Adipocyte (in vitro differentiated cells): ENCODE data around the gene IGF1R.
A peak's percentile ranks its signal among the peaks of the same experiment; 100 is the strongest.

Experiments used
- DNase-seq: peaks from one replicate; pipeline ENCODE4 v3.0.0-alpha.2; 2015; ENCODE audit warnings: low read depth
- H3K27me3 ChIP-seq: replicated peaks from 2 replicates; pipeline ENCODE4 v1.7.0; 2013; ENCODE audit warnings: mild to moderate bottlenecking, low read length, moderate library complexity; ENCODE audit not compliant: control insufficient read depth, insufficient read depth
- H3K36me3 ChIP-seq: 2 replicates; pipeline ENCODE4 v1.7.0; 2013; ENCODE audit warnings: low read length, mild to moderate bottlenecking, moderate library complexity; ENCODE audit not compliant: control insufficient read depth, insufficient read depth, severe bottlenecking
- H3K4me1 ChIP-seq: 2 replicates; pipeline ENCODE4 v1.7.0; 2013; ENCODE audit warnings: mild to moderate bottlenecking, low read length, moderate library complexity; ENCODE audit not compliant: control insufficient read depth, insufficient read depth
- H3K4me3 ChIP-seq: 2 replicates; pipeline ENCODE4 v1.7.0; 2013; ENCODE audit warnings: mild to moderate bottlenecking, low read length, moderate library complexity
- H3K9ac ChIP-seq: 2 replicates; pipeline ENCODE4 v1.7.0; 2013; ENCODE audit warnings: mild to moderate bottlenecking, low read length, moderate library complexity
- H3K9me3 ChIP-seq: 2 replicates; pipeline ENCODE4 v1.7.0; 2013; ENCODE audit warnings: mild to moderate bottlenecking, low read length, moderate library complexity; ENCODE audit not compliant: control insufficient read depth

IGF1R gene

DNA sequence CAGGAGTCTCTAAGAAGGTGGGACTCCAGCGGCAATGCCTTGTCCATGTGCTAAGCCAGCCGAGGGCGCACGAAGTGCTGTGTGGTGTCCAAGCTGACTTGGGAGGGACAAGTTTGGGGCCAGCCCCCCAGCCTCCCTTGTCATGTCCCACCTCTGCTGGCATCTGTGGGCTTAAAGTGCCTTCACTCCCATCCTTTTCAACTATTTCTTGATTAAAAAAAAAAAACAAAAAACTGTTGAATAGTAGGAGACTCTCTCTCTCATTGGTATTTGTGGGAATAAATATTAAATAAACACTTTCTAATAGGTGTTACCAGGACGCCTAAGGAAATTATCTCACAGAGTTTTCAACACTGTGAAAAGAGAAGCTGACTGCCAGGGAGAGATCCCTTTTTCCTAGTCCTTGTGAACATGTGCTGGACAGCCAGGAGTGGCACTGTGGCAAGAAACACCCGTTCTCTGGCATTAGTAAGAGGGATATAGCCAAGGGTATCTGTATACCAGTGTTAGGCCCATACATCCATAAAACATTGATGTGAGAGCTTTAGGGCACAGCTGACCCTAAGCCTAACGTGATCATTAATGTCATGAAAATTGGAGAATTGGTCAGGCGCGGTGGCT, 158.0 kb downstream of the IGF1R start:
- Histone ChIP-seq H3K36me3 (no peaks in the 10 kb centered on the region), H3K9ac (no peak overlapping the region), H3K4me1 (peaks cover 14% of the 10 kb centered on the region), H3K9me3 (no peaks in the 10 kb centered on the region), H3K4me3 (no peak overlapping the region), H3K27me3 (no peaks in the 10 kb centered on the region)
- no peak for DNase-seq

DNA sequence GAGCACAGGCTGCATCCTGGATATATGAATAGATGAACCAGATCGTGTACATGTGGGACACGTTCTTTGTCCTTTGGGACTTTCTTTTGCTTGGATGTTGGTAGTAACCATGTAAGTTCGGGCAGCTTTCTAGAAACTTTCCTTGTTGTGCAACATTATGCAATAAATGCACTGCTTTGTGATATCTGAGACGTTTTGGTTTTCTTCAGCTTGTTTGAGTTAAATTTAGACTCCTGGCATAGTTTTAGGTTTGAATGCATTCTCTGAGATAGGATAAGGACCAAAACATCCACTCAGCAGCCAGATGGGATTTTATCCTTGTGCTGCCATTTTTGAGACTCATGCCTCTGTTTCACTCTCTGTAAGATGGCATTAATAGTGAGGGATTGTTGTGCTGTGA, 158.9 kb downstream of the IGF1R start:
- H3K9me3 ChIP-seq, result no peaks in the 10 kb centered on the region
- no peaks in the 10 kb centered on the region for H3K36me3 ChIP-seq
- peak; percentile 94 for DNase-seq
- no peak overlapping the region for H3K9ac ChIP-seq
- peaks cover 11% of the 10 kb centered on the region for H3K4me1 ChIP-seq
- H3K27me3 ChIP-seq, result no peaks in the 10 kb centered on the region
- no peak overlapping the region for H3K4me3 ChIP-seq

DNA sequence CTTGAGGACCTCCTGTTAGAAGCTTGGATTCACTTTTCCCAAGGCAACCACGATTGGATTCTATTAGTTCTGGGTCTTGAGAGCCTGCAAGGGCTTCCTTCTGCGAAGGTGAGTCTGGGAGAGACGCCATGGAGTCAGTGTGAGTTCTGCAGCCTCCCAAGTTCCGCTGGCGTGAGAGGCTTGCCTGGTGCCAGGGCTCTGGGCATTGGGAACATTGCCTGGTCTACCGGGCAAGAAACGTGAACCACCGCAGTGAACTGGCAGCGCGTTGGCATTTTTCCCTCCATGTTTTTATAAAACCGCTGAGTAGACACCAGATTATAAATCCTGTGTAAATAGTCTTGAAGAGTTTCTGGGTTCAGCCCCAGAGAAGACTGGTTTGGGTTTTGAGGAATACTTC, 160.9 kb downstream of the IGF1R start:
- Histone ChIP-seq H3K9ac (no peak overlapping the region), H3K4me1 (peaks cover 16% of the 10 kb centered on the region), H3K36me3 (no peaks in the 10 kb centered on the region), H3K4me3 (no peak overlapping the region), H3K9me3 (no peaks in the 10 kb centered on the region), H3K27me3 (no peaks in the 10 kb centered on the region)
- DNase-seq, result no peak

DNA sequence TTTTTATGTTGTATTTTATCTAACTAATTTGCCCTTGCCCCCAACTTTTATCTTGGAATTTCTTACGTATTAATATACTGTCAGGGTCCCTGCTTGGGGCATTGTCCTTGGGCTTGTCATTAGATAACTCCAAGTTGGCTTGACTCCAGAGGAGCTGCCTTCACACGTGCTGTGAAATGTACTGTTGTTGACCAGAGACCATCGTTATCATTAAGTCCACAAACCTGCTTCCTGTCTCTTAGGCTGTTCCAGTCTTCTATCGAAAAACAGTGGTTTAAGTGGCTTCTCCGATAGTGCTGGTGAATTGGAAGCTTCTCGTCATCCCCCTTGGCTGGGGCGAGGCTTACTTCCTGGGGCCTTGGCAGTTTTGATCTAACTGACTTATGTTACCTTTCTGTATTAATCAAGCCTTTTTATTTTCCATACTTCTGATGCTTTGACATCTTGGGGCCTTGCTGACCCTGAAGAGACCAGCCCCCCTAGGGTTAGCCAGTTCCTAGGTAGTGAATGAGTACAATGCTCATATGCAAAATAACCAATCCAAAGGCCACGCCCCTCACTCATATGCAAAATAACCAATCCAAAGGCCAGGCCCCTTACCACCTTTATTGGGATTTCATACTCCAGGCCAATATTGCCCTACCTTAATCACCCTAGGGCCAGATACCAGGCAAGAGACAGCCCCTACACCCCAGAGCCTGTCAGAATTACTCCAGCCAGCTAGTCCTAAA, 164.5 kb downstream of the IGF1R start:
- Histone ChIP-seq H3K9ac (no peak overlapping the region), H3K4me1 (peaks cover 6% of the 10 kb centered on the region), H3K36me3 (no peaks in the 10 kb centered on the region), H3K4me3 (no peak overlapping the region), H3K27me3 (no peaks in the 10 kb centered on the region), H3K9me3 (no peaks in the 10 kb centered on the region)
- DNase-seq, result no peak

DNA sequence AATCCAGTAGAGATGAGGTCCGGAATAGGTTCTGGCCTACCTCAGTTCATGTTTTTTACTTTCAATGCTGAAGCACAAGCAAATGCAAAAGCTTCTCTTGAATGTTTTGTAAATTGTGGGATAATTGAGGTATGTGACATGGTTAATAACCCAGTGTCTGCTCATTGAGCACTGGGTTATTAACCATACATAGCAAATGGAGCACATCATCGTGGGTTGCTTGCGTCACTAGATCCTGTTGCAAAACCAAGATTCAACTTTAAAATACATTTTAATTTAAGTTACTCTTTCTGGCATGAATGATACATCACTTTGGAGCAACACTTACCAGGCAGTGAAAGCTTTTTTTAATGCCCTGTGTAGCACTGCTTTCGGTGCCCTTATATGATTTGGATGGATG, 165.6 kb downstream of the IGF1R start:
- DNase-seq, result no peak
- H3K4me3 ChIP-seq, result no peak overlapping the region
- no peaks in the 10 kb centered on the region for H3K36me3 ChIP-seq
- no peaks in the 10 kb centered on the region for H3K9me3 ChIP-seq
- H3K9ac ChIP-seq, result no peak overlapping the region
- H3K4me1 ChIP-seq, result peaks cover 5% of the 10 kb centered on the region
- no peaks in the 10 kb centered on the region for H3K27me3 ChIP-seq

DNA sequence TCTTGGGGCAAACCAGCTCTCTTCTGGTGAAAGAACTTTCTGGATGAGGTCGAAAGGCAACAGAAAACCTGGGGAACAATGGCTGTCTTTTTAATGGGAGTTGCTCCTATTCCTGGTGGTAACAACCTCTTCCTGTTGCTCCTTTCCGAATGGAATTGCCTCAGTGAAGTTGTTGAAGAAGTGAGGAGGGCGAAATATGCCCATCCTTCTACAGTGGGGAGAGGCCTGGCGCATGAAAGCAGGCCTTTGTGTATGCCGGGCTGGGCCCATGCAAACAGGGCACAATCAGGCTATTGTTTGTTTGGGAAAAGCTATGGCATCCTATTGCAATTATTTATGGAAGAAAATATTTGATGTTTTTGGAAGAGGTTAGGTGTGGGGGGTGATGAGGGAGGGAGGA, 166.9 kb downstream of the IGF1R start:
- H3K4me3 ChIP-seq, result no peak overlapping the region
- H3K9ac ChIP-seq, result no peak overlapping the region
- peaks cover 5% of the 10 kb centered on the region for H3K4me1 ChIP-seq
- no peaks in the 10 kb centered on the region for H3K36me3 ChIP-seq
- H3K9me3 ChIP-seq, result no peaks in the 10 kb centered on the region
- DNase-seq, result no peak
- no peaks in the 10 kb centered on the region for H3K27me3 ChIP-seq

DNA sequence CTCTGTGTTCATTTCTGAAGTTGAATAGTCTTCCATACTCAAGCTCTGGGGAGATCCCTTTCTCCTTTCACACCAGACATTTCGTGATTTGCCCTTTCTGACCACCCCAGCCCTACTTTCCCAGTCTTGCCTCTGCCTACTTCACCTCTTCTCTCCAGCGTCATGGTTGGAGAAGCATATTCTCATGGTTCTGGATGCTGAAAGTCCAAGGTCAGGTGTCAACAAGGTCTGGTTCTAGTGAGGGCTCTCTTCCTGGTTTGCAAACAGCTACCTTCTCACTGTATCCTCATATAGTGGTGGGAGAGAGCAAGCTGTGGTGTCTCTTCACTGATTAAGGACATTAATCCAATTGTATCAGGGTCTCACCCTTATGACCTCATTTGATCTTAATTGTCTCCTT, 169.4 kb downstream of the IGF1R start:
- Histone ChIP-seq H3K36me3 (no peaks in the 10 kb centered on the region), H3K9me3 (no peaks in the 10 kb centered on the region), H3K4me3 (no peak overlapping the region), H3K9ac (no peak overlapping the region), H3K4me1 (peaks cover 5% of the 10 kb centered on the region), H3K27me3 (no peaks in the 10 kb centered on the region)
- DNase-seq, result no peak

DNA sequence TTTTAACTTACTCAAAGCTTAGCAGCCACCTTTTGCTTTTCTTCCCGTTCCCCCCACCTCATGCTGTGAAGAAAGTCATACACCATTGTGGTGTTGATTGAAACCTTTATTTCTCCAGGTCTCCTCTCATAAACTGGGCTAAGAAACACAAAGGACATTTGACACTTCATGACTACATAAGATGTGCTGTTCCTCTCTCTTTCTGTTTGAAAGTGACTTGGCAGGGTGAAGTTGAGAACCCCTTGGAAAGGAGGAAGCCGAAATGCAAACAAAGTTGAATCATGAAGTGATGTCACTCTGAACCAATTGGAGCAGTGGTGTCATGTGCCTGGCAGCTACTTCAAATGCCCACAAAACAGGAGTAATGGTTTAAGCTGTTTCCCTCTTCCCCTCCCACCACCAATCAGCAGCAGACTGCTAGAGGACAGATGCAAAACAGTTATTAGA, 174.7 kb downstream of the IGF1R start:
- no peaks in the 10 kb centered on the region for H3K27me3 ChIP-seq
- H3K4me3 ChIP-seq, result no peak overlapping the region
- H3K9ac ChIP-seq, result no peak overlapping the region
- H3K9me3 ChIP-seq, result peaks cover 22% of the 10 kb centered on the region
- no peaks in the 10 kb centered on the region for H3K4me1 ChIP-seq
- peak; percentile 52 for DNase-seq
- no peaks in the 10 kb centered on the region for H3K36me3 ChIP-seq

DNA sequence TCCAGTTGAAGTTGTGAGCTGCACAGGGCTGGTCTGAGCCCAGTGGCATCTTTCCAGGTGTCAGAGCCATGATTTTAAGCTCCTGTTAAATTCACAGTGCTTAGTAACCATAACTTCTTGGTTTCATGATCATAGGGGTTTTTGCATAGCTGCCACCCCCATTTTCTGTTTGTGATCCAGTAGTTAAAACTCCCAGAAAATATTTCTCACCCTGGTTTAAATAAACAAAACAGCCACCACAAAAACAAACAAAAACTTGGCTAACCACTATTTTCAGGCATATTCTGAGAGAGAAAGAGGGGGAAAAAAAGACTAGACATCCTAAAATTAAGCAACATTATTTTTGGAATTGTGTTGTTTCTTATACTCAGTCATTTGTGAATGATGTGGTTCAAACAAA, 175.3 kb downstream of the IGF1R start:
- Histone ChIP-seq H3K9ac (no peak overlapping the region), H3K4me1 (no peaks in the 10 kb centered on the region), H3K4me3 (no peak overlapping the region), H3K27me3 (no peaks in the 10 kb centered on the region), H3K36me3 (no peaks in the 10 kb centered on the region), H3K9me3 (peaks cover 28% of the 10 kb centered on the region)
- DNase-seq, result no peak

DNA sequence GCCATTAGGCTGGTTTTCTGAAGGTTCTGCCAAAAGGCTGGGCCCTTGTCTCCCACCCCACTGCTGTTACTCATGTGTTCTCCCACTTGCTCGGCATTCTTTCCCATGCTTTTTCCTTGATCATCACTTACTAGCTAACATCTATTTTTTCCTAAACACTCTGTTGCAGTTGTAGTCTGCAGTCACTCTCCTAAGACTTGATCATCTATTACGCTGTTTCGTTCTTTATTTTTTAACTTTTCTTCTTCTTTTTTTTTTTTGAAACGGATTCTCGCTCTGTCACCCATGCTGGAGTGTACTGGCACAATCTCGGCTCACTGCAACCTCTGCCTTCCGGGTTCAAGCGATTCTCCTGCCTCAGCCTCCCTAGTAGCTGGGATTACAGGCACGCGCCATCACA, 176.3 kb downstream of the IGF1R start:
- peaks cover 37% of the 10 kb centered on the region for H3K9me3 ChIP-seq
- H3K4me3 ChIP-seq, result no peak overlapping the region
- no peak for DNase-seq
- H3K27me3 ChIP-seq, result no peaks in the 10 kb centered on the region
- H3K9ac ChIP-seq, result no peak overlapping the region
- H3K36me3 ChIP-seq, result no peaks in the 10 kb centered on the region
- H3K4me1 ChIP-seq, result no peaks in the 10 kb centered on the region

DNA sequence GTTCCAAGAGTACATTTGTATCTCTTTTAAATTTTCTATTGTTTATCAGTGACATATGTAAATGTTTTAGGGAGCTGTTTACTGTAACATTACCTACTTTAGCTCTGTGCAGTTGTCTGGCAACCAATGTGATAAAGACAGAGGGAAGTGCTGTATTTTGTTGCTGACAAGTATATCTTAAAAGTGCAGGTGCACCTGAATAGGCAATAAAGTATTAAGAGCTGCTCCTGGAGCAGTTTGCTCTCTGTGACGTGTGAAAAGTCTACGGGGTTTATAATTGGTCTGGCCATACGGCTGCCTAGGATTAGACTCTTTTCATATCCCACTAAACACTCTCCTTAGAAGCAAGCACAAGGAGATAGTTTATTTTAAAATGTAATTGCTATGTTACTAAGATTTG, 178.3 kb downstream of the IGF1R start:
- no peak for DNase-seq
- H3K9ac ChIP-seq, result no peak overlapping the region
- no peak overlapping the region for H3K4me3 ChIP-seq
- H3K9me3 ChIP-seq, result peaks cover 57% of the 10 kb centered on the region
- no peaks in the 10 kb centered on the region for H3K27me3 ChIP-seq
- no peaks in the 10 kb centered on the region for H3K36me3 ChIP-seq
- H3K4me1 ChIP-seq, result no peaks in the 10 kb centered on the region

DNA sequence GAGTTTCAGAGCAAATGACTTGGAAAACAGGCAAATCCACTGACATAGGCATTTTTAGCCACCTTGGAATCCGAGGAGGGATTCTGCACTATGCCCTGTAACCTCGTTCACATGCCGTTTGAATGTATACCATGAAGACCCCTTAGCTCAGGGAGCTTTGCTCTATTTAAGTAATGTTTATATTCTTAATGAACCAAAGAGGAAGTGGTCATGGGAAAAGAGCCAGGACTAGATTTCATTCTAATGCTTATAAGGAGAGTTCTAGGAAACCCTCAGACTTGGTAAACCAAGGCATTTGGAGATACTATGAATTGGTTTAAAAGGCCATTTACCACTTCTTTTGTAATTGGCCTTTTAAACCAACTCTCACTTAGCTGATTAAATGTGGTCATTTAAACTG, 178.9 kb downstream of the IGF1R start:
- H3K36me3 ChIP-seq, result no peaks in the 10 kb centered on the region
- no peak overlapping the region for H3K9ac ChIP-seq
- H3K27me3 ChIP-seq, result no peaks in the 10 kb centered on the region
- H3K9me3 ChIP-seq, result peaks cover 63% of the 10 kb centered on the region
- DNase-seq, result no peak
- no peak overlapping the region for H3K4me3 ChIP-seq
- H3K4me1 ChIP-seq, result no peaks in the 10 kb centered on the region
